CD8-positive, alpha-beta memory T cell (primary cell): ENCODE results near the gene REM1. TPM values are rescaled to one million over a fixed set of nuclear protein-coding genes. Genes with fewer than 3 reads are reported as not detected.
A peak's percentile ranks its signal among the peaks of the same experiment; 100 is the strongest.
"Not testable (repeated sequence)": the region's sequence is repeated elsewhere in the genome, so short reads cannot be mapped to it uniquely, and the experiment has no call there.

ENCODE experiments used
- CTCF ChIA-PET: fragments of 350-600 bp; sonication (Branson Sonifier 250); formaldehyde crosslinking; loops from one replicate; lab custom pipeline; 2021; ENCODE audit warnings: antibody characterized with exemption; lab: Charles Lee
- POLR2A ChIA-PET: fragments of 350-600 bp; sonication (Branson Sonifier 250); formaldehyde crosslinking; loops from one replicate; lab custom pipeline; 2021; ENCODE audit warnings: antibody characterized with exemption; lab: Charles Lee
- DNase-seq, 5 donors: peaks; one replicate each; pipeline versions ENCODE4 v3.0.0 to v3.0.0-alpha.2; 2020 to 2022; ENCODE audit warnings: mixed read lengths in 1 of 5
- H3K27ac ChIP-seq: one replicate; pipeline ENCODE4 v1.7.0; 2013; ENCODE audit warnings: low read depth, mild to moderate bottlenecking, low read length, moderate library complexity
- H3K27me3 ChIP-seq: 2 replicates; pipeline ENCODE4 v1.7.0; 2013; ENCODE audit warnings: low read length, mild to moderate bottlenecking; ENCODE audit not compliant: insufficient read depth, poor library complexity, severe bottlenecking
- H3K36me3 ChIP-seq: 2 replicates; pipeline ENCODE4 v1.7.0; 2013; ENCODE audit warnings: mild to moderate bottlenecking, low read length, moderate library complexity; ENCODE audit not compliant: insufficient read depth
- H3K4me1 ChIP-seq: 2 replicates; pipeline ENCODE4 v1.7.0; 2013; ENCODE audit warnings: mild to moderate bottlenecking, low read length, moderate library complexity; ENCODE audit not compliant: insufficient read depth
- H3K4me3 ChIP-seq: 2 replicates; pipeline ENCODE4 v1.7.0; 2013; ENCODE audit warnings: mild to moderate bottlenecking, low read length
- H3K9me3 ChIP-seq: 2 replicates; pipeline ENCODE4 v1.7.0; 2013; ENCODE audit warnings: mild to moderate bottlenecking, low read length
- H3K27ac Mint-ChIP-seq, 8 donors: one replicate each; pipeline ENCODE4 v1.8.0; 2020 to 2021; ENCODE audit warnings: mixed read lengths in 8 of 8, mild to moderate bottlenecking in 6 of 8, inconsistent platforms in 3 of 8, moderate library complexity in 3 of 8
- H3K27me3 Mint-ChIP-seq, 2 donors: one replicate each; pipeline ENCODE4 v1.8.0; 2020 to 2021; ENCODE audit warnings: mixed read lengths in 2 of 2, mild to moderate bottlenecking in 1 of 2, moderate library complexity in 1 of 2
- H3K36me3 Mint-ChIP-seq, 3 donors: one replicate each; pipeline ENCODE4 v1.8.0; 2020 to 2021; ENCODE audit warnings: mixed read lengths in 3 of 3, inconsistent platforms in 1 of 3, mild to moderate bottlenecking in 1 of 3
- H3K4me1 Mint-ChIP-seq, 3 donors: one replicate each; pipeline ENCODE4 v1.8.0; 2020 to 2021; ENCODE audit warnings: mixed read lengths in 3 of 3, inconsistent platforms in 1 of 3, mild to moderate bottlenecking in 1 of 3
- H3K4me3 Mint-ChIP-seq, 7 donors: one replicate each; pipeline ENCODE4 v1.8.0; 2020 to 2021; ENCODE audit warnings: mixed read lengths in 7 of 7, mild to moderate bottlenecking in 6 of 7, moderate library complexity in 4 of 7, inconsistent platforms in 2 of 7
- H3K9me3 Mint-ChIP-seq, 5 donors: one replicate each; pipeline ENCODE4 v1.8.0; 2020 to 2022; ENCODE audit warnings: mixed read lengths in 5 of 5, mild to moderate bottlenecking in 3 of 5, moderate library complexity in 2 of 5, inconsistent platforms in 1 of 5
- polyA plus RNA-seq: library from polyadenylated mRNA; unstranded; fragments of 300-500 nt; fragmentation: Illumina TruSeq; gene quantifications from one replicate; pipeline ENCODE4 v1.2.3, GENCODE V29; 2021
- total RNA-seq, 2 experiments: library from RNA; stranded (reverse); gene quantifications; one replicate each; pipeline ENCODE4 v1.2.3, GENCODE V29; 2021

REM1 gene
- total and polyA plus RNA-seq, 3 experiments from 2014 or later = not detected

DNA sequence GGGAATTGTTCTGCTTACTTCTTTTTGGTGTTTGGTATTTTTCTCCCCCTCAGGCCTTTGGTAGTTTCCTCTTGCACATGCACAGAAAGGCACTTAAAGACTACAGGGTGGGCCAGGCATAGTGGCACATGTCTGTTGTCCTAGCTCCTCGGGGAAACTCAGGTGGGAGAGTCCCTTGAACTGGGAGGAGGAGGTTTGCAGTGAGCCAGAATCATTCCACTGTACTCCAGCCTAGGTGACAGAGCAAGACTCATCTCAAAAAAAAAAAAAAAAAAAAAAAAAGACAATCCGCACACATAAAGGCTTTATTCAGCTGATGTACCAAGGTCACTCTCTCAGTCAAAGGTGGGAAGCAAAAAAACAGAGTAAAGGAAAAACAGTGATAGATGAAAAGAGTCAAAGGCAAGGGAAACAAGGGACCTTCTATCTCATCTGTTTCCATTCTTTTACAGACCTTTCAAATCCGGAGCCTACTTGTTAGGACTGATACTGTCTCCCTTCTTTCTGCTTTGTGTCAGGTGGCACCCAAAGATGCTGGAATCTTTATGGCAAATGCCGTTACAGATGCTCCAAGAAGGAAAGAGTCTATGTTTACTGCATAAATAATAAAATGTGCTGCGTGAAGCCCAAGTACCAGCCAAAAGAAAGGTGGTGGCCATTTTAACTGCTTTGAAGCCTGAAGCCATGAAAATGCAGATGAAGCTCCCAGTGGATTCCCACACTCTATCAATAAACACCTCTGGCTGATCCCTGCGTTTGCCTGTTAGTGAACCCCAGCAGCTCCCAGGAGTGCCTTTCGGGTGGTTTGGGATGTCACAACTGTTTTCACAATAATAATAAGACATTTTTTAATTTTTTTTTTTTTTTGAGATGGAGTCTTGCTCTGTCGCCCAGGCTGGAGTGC lies 25.3 kb upstream of the REM1 start:
- no peak overlapping the region for H3K4me3 ChIP-seq
- ChIA-PET POLR2A (no interaction called here), CTCF (interaction anchor here (0.8 kb wide), 1 partner anchor 9 kb away, joined by 3 read pairs; no protein-coding TSS in a partner anchor)
- no peaks in the 10 kb centered on the region for H3K4me1 ChIP-seq
- no peaks in the 10 kb centered on the region for H3K9me3 ChIP-seq
- H3K4me1 Mint-ChIP-seq = no peaks in the 10 kb centered on the region
- peaks cover 0 to 1% (median 0%) of the 10 kb centered on the region in 5 donors for H3K9me3 Mint-ChIP-seq
- H3K27ac Mint-ChIP-seq = no peak overlapping the region
- no peak for DNase-seq
- H3K36me3 ChIP-seq = no peaks in the 10 kb centered on the region
- H3K27me3 ChIP-seq = no peaks in the 10 kb centered on the region
- no peaks in the 10 kb centered on the region for H3K36me3 Mint-ChIP-seq
- no peak overlapping the region for H3K27ac ChIP-seq
- peaks cover 2 to 46% of the 10 kb centered on the region in 2 donors for H3K27me3 Mint-ChIP-seq
- H3K4me3 Mint-ChIP-seq = no peak overlapping the region

DNA sequence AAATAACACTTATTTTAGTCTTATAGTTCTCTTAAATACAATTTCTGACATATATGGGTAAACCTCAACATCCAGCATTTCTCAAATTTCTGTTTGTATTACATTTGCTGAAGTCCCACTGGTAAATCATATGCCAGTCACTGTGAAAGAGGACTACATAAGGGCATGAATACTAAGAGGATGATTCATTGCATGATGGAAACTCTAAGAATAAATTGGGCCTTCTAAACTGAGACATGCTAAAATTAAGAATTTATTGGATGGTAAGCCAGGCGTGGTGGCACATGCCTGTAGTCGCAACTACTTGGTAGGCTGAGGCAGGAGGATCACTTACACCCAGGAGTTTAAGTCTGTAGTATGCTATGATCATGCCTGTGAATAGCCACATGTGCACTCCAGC lies 22.5 kb upstream of the REM1 start:
- Histone ChIP-seq H3K4me1 (no peaks in the 10 kb centered on the region), H3K27ac (no peak overlapping the region), H3K4me3 (no peak overlapping the region), H3K27me3 (no peaks in the 10 kb centered on the region), H3K9me3 (no peaks in the 10 kb centered on the region), H3K36me3 (no peaks in the 10 kb centered on the region)
- DNase-seq = no peak
- Mint-ChIP-seq H3K4me3 (no peak overlapping the region), H3K4me1 (no peaks in the 10 kb centered on the region), H3K36me3 (no peaks in the 10 kb centered on the region), H3K9me3 (peaks cover 0 to 1% (median 0%) of the 10 kb centered on the region in 5 donors), H3K27ac (no peak overlapping the region), H3K27me3 (peaks cover 10 to 38% of the 10 kb centered on the region in 2 donors)
- ChIA-PET CTCF (no interaction called here), POLR2A (no interaction called here)

DNA sequence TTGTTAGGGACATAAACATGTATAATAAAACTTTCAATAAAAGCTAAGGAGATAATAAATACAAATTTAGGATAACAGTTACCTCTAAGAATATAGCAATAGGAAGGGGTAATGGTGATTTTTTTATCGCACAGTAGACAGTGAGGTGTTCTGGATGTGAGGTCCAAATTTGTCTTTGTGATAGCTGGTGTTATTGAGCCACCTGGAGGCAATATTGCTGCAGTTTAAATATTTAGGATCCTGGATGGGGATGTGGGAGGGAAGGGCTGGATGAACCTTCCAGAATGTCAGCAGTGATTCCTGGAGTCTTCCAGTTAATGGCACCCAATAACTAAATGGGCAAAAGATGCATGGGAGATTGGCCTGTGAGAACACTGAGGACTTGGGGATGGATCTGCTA lies 20.7 kb upstream of the REM1 start:
- Histone ChIP-seq H3K27me3 (no peaks in the 10 kb centered on the region), H3K36me3 (no peaks in the 10 kb centered on the region), H3K27ac (no peak overlapping the region), H3K9me3 (no peaks in the 10 kb centered on the region), H3K4me3 (no peak overlapping the region), H3K4me1 (no peaks in the 10 kb centered on the region)
- POLR2A ChIA-PET = interaction anchor here (0.6 kb wide), 1 partner anchor 9 kb away, joined by 6 read pairs; no protein-coding TSS in a partner anchor
- no peak for DNase-seq
- Mint-ChIP-seq H3K36me3 (no peaks in the 10 kb centered on the region), H3K4me3 (no peak overlapping the region), H3K9me3 (no peaks in the 10 kb centered on the region), H3K27me3 (peaks cover 14 to 39% of the 10 kb centered on the region in 2 donors), H3K27ac (no peak overlapping the region), H3K4me1 (no peaks in the 10 kb centered on the region)
- CTCF ChIA-PET = no interaction called here

DNA sequence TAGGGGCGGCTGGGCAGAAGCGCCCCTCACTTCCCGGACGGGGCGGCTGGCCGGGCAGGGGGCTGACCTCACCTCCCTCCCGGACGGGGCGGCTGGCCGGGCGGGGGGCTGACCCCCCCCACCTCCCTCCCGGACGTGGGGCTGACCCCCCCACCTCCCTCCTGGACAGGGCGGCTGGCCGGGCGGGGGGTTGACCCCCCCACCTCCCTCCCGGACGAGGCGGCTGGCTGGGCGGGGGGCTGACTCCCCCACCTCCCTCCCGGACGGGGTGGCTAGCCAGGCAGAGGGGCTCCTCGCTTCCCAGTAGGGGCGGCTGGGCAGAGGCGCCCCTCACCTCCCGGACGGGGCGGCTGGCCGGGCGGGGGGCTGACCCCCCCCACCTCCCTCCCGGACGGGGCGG lies 4.1 kb upstream of the REM1 start:
- DNase-seq, CTCF ChIA-PET: not testable (repeated sequence)
- peaks cover 10 to 11% (median 10%) of the 10 kb centered on the region in 3 donors for H3K4me1 Mint-ChIP-seq

GRCh38 chr20:31472395-31473330 lies 2.4 kb upstream of the REM1 start:
- Histone ChIP-seq H3K36me3 (no peaks in the 10 kb centered on the region), H3K27me3 (no peaks in the 10 kb centered on the region), H3K9me3 (no peaks in the 10 kb centered on the region), H3K4me1 (no peaks in the 10 kb centered on the region), H3K27ac (no peak overlapping the region), H3K4me3 (no peak overlapping the region)
- POLR2A ChIA-PET = no interaction called here
- no peak overlapping the region for H3K4me3 Mint-ChIP-seq
- peaks cover 30 to 41% of the 10 kb centered on the region in 2 donors for H3K27me3 Mint-ChIP-seq
- H3K36me3 Mint-ChIP-seq = no peaks in the 10 kb centered on the region
- no peak for DNase-seq
- H3K27ac Mint-ChIP-seq = peak overlapping the region in 1 of 8 donors; percentile 71
- peaks cover 0 to 4% (median 0%) of the 10 kb centered on the region in 5 donors for H3K9me3 Mint-ChIP-seq
- peaks cover 10 to 11% (median 10%) of the 10 kb centered on the region in 3 donors for H3K4me1 Mint-ChIP-seq
- CTCF ChIA-PET = no interaction called here

More for the DNA sequence above, 4.1 kb upstream of the REM1 start:
- H3K27ac Mint-ChIP-seq, H3K4me1 ChIP-seq, H3K36me3 Mint-ChIP-seq, H3K9me3 Mint-ChIP-seq, H3K4me3 ChIP-seq, H3K27me3 ChIP-seq, H3K9me3 ChIP-seq, H3K27ac ChIP-seq, H3K36me3 ChIP-seq, H3K4me3 Mint-ChIP-seq, POLR2A ChIA-PET: not testable (repeated sequence)
- peaks cover 18 to 28% of the 10 kb centered on the region in 2 donors for H3K27me3 Mint-ChIP-seq

DNA sequence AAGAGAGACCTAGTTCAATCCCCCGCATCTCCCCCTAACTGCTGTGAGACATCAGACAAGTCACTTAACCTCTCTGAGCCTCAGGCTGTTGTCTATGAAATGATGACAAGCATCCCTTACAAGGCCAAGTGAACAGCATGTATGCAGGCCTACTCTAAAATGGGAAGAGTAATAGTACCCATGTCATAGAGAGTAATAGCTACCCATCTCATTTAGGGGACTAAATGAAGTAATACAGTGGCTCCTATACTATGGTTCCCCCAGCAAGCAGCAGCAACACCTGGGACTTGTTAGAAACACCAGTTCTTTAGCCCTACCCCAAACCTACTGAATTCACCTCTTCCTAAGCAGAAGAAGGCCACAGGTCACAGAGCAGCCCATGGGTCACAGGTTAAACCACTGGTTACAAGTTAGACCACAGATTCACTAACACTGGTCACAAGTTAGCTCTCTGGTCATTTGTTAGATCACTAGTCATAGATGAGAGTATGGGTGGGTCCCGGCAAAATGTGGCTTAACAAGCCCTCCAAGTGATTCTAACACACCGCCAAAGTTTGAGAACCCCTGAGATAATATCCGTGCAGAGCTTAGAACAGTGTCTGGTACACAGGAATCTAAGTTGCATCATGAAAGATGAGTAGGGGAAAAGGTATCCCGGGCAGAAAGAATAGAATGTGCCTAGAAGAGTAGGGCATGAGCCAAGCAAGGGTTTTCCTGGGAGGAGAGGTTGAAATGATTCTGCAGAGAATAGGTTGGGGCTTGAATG lies 1.6 kb upstream of the REM1 start:
- Mint-ChIP-seq H3K36me3 (no peaks in the 10 kb centered on the region), H3K9me3 (peaks cover 0 to 4% (median 0%) of the 10 kb centered on the region in 5 donors), H3K4me3 (no peak overlapping the region), H3K27me3 (peaks cover 33 to 46% of the 10 kb centered on the region in 2 donors), H3K27ac (peak overlapping the region in 1 of 8 donors; percentile 6), H3K4me1 (peaks cover 10 to 11% (median 10%) of the 10 kb centered on the region in 3 donors)
- ChIA-PET CTCF (interaction anchor here (2.4 kb wide), 1 partner anchor 13 kb away, joined by 8 read pairs; no protein-coding TSS in a partner anchor), POLR2A (no interaction called here)
- H3K27ac ChIP-seq = no peak overlapping the region
- H3K4me1 ChIP-seq = no peaks in the 10 kb centered on the region
- no peak overlapping the region for H3K4me3 ChIP-seq
- H3K27me3 ChIP-seq = no peaks in the 10 kb centered on the region
- no peaks in the 10 kb centered on the region for H3K9me3 ChIP-seq
- H3K36me3 ChIP-seq = no peaks in the 10 kb centered on the region
- no peak for DNase-seq

DNA sequence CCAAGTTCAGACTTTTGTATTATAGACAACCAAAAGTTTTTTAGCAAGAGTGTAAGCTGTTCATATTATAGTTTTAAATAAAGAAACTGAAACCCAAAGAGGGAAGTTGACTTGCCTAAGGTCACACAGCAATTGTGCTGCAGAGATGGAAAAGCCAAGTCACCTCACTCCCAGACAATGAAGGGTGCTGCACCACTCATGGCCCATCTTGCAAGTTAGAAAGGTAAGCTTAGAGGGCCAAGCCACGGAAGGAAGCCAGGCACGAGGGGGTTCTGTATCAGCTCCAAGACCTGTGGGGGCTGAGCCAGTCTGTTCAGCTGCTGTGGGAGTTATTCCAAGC lies 1.0 kb upstream of the REM1 start:
- H3K27ac ChIP-seq = no peak overlapping the region
- H3K27me3 ChIP-seq = no peaks in the 10 kb centered on the region
- ChIA-PET CTCF (interaction anchor here (2.4 kb wide), 1 partner anchor 14 kb away, joined by 8 read pairs; no protein-coding TSS in a partner anchor), POLR2A (no interaction called here)
- no peak for DNase-seq
- no peak overlapping the region for H3K4me3 ChIP-seq
- H3K9me3 ChIP-seq = no peaks in the 10 kb centered on the region
- no peaks in the 10 kb centered on the region for H3K4me1 ChIP-seq
- H3K4me3 Mint-ChIP-seq = peak overlapping the region in 1 of 7 donors; percentile 3
- H3K27ac Mint-ChIP-seq = no peak overlapping the region
- no peaks in the 10 kb centered on the region for H3K36me3 Mint-ChIP-seq
- peaks cover 0 to 4% (median 0%) of the 10 kb centered on the region in 5 donors for H3K9me3 Mint-ChIP-seq
- peaks cover 10 to 11% (median 10%) of the 10 kb centered on the region in 3 donors for H3K4me1 Mint-ChIP-seq
- no peaks in the 10 kb centered on the region for H3K36me3 ChIP-seq
- H3K27me3 Mint-ChIP-seq = peaks cover 33 to 48% of the 10 kb centered on the region in 2 donors
